H9 (cell line): ENCODE measurements around the gene ART3. TPM values are rescaled to one million over a fixed set of nuclear protein-coding genes. Genes with fewer than 3 reads are reported as not detected.

Experiments used
- DNase-seq: peaks from one replicate; pipeline ENCODE4 v3.0.0-alpha.2; 2017
- H2AFZ ChIP-seq: one replicate; pipeline ENCODE4 v1.6.1; 2013; ENCODE audit warnings: mild to moderate bottlenecking, low read length, control low read depth, moderate library complexity
- H2AK5ac ChIP-seq: 2 replicates; pipeline ENCODE4 v1.6.1; 2013; ENCODE audit warnings: low read length, control low read depth, mixed read lengths; ENCODE audit not compliant: insufficient read length
- H2BK120ac ChIP-seq: one replicate; pipeline ENCODE4 v1.6.1; 2013; ENCODE audit warnings: low read depth, mild to moderate bottlenecking, low read length, control low read depth, inconsistent platforms; ENCODE audit not compliant: poor library complexity, severe bottlenecking
- H2BK12ac ChIP-seq: 2 replicates; pipeline ENCODE4 v1.6.1; 2013; ENCODE audit warnings: low read length, control low read depth, mixed read lengths, low read depth; ENCODE audit not compliant: insufficient read length
- H2BK15ac ChIP-seq: 2 replicates; pipeline ENCODE4 v1.6.1; 2013; ENCODE audit warnings: low read depth, low read length, control low read depth
- H2BK20ac ChIP-seq: one replicate; pipeline ENCODE4 v1.6.1; 2013; ENCODE audit warnings: low read depth, mild to moderate bottlenecking, low read length, control low read depth, inconsistent platforms; ENCODE audit not compliant: poor library complexity, severe bottlenecking
- H2BK5ac ChIP-seq: 2 replicates; pipeline ENCODE4 v1.6.1; 2013; ENCODE audit warnings: low read length, control low read depth, mixed read lengths; ENCODE audit not compliant: insufficient read length
- H3K14ac ChIP-seq: 2 replicates; pipeline ENCODE4 v1.6.1; 2013; ENCODE audit warnings: low read length, control low read depth; ENCODE audit not compliant: insufficient read depth
- H3K18ac ChIP-seq: 2 replicates; pipeline ENCODE4 v1.6.1; 2013; ENCODE audit warnings: low read depth, mild to moderate bottlenecking, mixed read lengths, low read length, control low read depth; ENCODE audit not compliant: insufficient read length
- H3K23ac ChIP-seq: 2 replicates; pipeline ENCODE4 v1.6.1; 2013; ENCODE audit warnings: low read length, control low read depth, mixed read lengths, low read depth; ENCODE audit not compliant: insufficient read length
- H3K23me2 ChIP-seq: 2 replicates; pipeline ENCODE4 v1.6.1; 2013; ENCODE audit warnings: low read depth, mild to moderate bottlenecking, mixed read lengths, low read length, control low read depth; ENCODE audit not compliant: insufficient read length, poor library complexity, severe bottlenecking
- H3K27ac ChIP-seq: 2 replicates; pipeline ENCODE4 v1.5.1; 2013; ENCODE audit warnings: low read length, control low read depth, mixed read lengths, low read depth; ENCODE audit not compliant: insufficient read length
- H3K27me3 ChIP-seq: 2 replicates; pipeline ENCODE4 v1.6.1; 2013; ENCODE audit warnings: low read length, control low read depth, inconsistent platforms; ENCODE audit not compliant: insufficient read depth
- H3K4ac ChIP-seq: 2 replicates; pipeline ENCODE4 v1.6.1; 2013; ENCODE audit warnings: low read depth, mild to moderate bottlenecking, control low read depth, inconsistent platforms, low read length, moderate library complexity
- H3K4me1 ChIP-seq: 2 replicates; pipeline ENCODE4 v1.6.1; 2013; ENCODE audit warnings: low read length, control low read depth, inconsistent platforms; ENCODE audit not compliant: insufficient read depth
- H3K4me2 ChIP-seq: 2 replicates; pipeline ENCODE4 v1.6.1; 2013; ENCODE audit warnings: low read length, control low read depth, mixed read lengths; ENCODE audit not compliant: insufficient read length, insufficient read depth
- H3K56ac ChIP-seq: 2 replicates; pipeline ENCODE4 v1.6.1; 2013; ENCODE audit warnings: low read depth, mild to moderate bottlenecking, mixed read lengths, low read length, control low read depth; ENCODE audit not compliant: insufficient read length
- H3K79me1 ChIP-seq: 2 replicates; pipeline ENCODE4 v1.6.1; 2013; ENCODE audit warnings: low read depth, mild to moderate bottlenecking, moderate library complexity, low read length, control low read depth, inconsistent platforms; ENCODE audit not compliant: insufficient read depth, poor library complexity, severe bottlenecking
- H3K79me2 ChIP-seq: 2 replicates; pipeline ENCODE4 v1.6.1; 2013; ENCODE audit warnings: low read length, control low read depth, inconsistent platforms; ENCODE audit not compliant: insufficient read depth
- H3K9ac ChIP-seq: 2 replicates; pipeline ENCODE4 v1.6.1; 2013; ENCODE audit warnings: low read length, control low read depth, mixed read lengths; ENCODE audit not compliant: insufficient read length; ENCODE audit errors: extremely low read depth
- H3K9me3 ChIP-seq: one replicate; pipeline ENCODE4 v1.6.1; 2013; ENCODE audit warnings: low read depth, low read length, inconsistent platforms; ENCODE audit not compliant: control insufficient read depth
- H3T11ph ChIP-seq: one replicate; pipeline ENCODE4 v1.6.1; 2013; ENCODE audit warnings: mild to moderate bottlenecking, low read length, control low read depth, inconsistent platforms
- H4K20me1 ChIP-seq: one replicate; pipeline ENCODE4 v1.6.1; 2013; ENCODE audit not compliant: control insufficient read depth, insufficient read length, insufficient read depth
- H4K5ac ChIP-seq: 2 replicates; pipeline ENCODE4 v1.6.1; 2013; ENCODE audit warnings: low read depth, mild to moderate bottlenecking, mixed read lengths, low read length, control low read depth; ENCODE audit not compliant: insufficient read length
- H4K8ac ChIP-seq: replicated peaks from 2 replicates; pipeline ENCODE4 v1.6.1; 2013; ENCODE audit warnings: low read length, control low read depth, mixed read lengths, low read depth; ENCODE audit not compliant: insufficient read length
- H4K91ac ChIP-seq: 2 replicates; pipeline ENCODE4 v1.6.1; 2013; ENCODE audit warnings: low read depth, mild to moderate bottlenecking, moderate library complexity, mixed read lengths, low read length, control low read depth; ENCODE audit not compliant: insufficient read length
- H3K27ac Mint-ChIP-seq, 3 experiments: 2 replicates in 2 of 3; 3 replicates in 1 of 3; pipeline ENCODE4 v1.8.0; 2020 to 2021; ENCODE audit warnings: mixed read lengths in 3 of 3, mild to moderate bottlenecking in 1 of 3, moderate library complexity in 1 of 3
- H3K27me3 Mint-ChIP-seq: 2 replicates; pipeline ENCODE4 v1.8.0; 2021; ENCODE audit warnings: low read depth, mild to moderate bottlenecking, moderate library complexity, mixed read lengths
- H3K36me3 Mint-ChIP-seq, 3 experiments: 2 replicates in 2 of 3; 3 replicates in 1 of 3; pipeline ENCODE4 v1.8.0; 2020 to 2021; ENCODE audit warnings: low read depth in 3 of 3, mixed read lengths in 3 of 3; ENCODE audit not compliant: insufficient read depth in 1 of 3
- H3K4me1 Mint-ChIP-seq, 2 experiments: 2 replicates each; pipeline ENCODE4 v1.8.0; 2020; ENCODE audit warnings: mixed read lengths in 2 of 2
- H3K4me3 Mint-ChIP-seq, 2 experiments: 2 replicates in 1 of 2; 3 replicates in 1 of 2; pipeline ENCODE4 v1.8.0; 2020 to 2021; ENCODE audit warnings: mild to moderate bottlenecking in 2 of 2, mixed read lengths in 2 of 2, moderate library complexity in 1 of 2
- H3K9me3 Mint-ChIP-seq, 2 experiments: 2 replicates in 1 of 2; 3 replicates in 1 of 2; pipeline ENCODE4 v1.8.0; 2020; ENCODE audit warnings: mild to moderate bottlenecking in 2 of 2, mixed read lengths in 2 of 2, moderate library complexity in 1 of 2
- WGBS: extraction: QIAGEN DNeasy Blood & Tissue Kit; methylation state at CpG from one replicate; pipeline ENCODE4 v1.1.7; 2013; ENCODE audit warnings: missing lambda C conversion rate, low lambda C conversion rate, mixed read lengths; ENCODE audit not compliant: insufficient read length; ENCODE audit errors: extremely low coverage; 5-methylcytosine and 5-hydroxymethylcytosine counted together
- total RNA-seq: library from RNA; stranded (reverse); gene quantifications from 2 replicates; pipeline ENCODE4 v1.2.1, GENCODE V29; 2021
- TF ChIP-seq, protein P1 (sequence below): fragments of 200-600 bp; sonication (generic); conservative IDR thresholded peaks from 3 replicates; pipeline ENCODE4 v1.8.0; 2021; ENCODE audit warnings: antibody characterized with exemption, mild to moderate bottlenecking

Gene ART3
- total RNA-seq, 1 experiment from 2014 or later: 0.74 TPM

DNA sequence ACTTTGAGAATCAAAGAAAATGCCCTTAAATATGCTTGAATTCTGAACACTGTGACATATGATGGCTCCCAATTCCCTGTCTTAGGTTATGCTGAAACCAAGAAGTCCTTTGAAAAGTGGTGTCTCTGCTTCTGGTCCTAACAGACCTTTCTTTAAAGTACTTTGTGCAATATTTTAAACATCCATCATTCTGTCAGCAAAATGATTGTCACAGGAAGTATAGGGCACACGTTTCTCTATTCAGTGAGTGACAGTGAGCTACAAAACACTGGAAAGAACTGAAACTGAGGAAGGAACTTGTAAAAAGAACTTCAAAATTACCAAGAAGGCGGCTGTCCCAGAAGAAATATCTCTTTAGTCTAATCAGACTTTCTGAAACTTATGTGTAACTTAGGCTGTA is 85.8 kb downstream of the ART3 start:
- no peak overlapping the region for H2BK120ac ChIP-seq
- Mint-ChIP-seq H3K36me3 (peaks cover 6 to 31% (median 9%) of the 10 kb centered on the region in 3 experiments; a peak in 5 of 7 replicates), H3K27ac (no peak overlapping the region), H3K27me3 (no peaks in the 10 kb centered on the region), H3K4me3 (no peak overlapping the region), H3K9me3 (no peaks in the 10 kb centered on the region), H3K4me1 (no peaks in the 10 kb centered on the region)
- no peaks in the 10 kb centered on the region for H4K20me1 ChIP-seq
- H3K27ac ChIP-seq: no peak overlapping the region
- no peak overlapping the region for H3K18ac ChIP-seq
- no peak overlapping the region for H2BK5ac ChIP-seq
- no peak overlapping the region for H4K91ac ChIP-seq
- H3K23ac ChIP-seq: no peak overlapping the region
- TF ChIP-seq, protein P1, sequence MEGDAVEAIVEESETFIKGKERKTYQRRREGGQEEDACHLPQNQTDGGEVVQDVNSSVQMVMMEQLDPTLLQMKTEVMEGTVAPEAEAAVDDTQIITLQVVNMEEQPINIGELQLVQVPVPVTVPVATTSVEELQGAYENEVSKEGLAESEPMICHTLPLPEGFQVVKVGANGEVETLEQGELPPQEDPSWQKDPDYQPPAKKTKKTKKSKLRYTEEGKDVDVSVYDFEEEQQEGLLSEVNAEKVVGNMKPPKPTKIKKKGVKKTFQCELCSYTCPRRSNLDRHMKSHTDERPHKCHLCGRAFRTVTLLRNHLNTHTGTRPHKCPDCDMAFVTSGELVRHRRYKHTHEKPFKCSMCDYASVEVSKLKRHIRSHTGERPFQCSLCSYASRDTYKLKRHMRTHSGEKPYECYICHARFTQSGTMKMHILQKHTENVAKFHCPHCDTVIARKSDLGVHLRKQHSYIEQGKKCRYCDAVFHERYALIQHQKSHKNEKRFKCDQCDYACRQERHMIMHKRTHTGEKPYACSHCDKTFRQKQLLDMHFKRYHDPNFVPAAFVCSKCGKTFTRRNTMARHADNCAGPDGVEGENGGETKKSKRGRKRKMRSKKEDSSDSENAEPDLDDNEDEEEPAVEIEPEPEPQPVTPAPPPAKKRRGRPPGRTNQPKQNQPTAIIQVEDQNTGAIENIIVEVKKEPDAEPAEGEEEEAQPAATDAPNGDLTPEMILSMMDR: no peak
- no peak overlapping the region for H2BK20ac ChIP-seq
- no peak overlapping the region for H3K4me2 ChIP-seq
- H2BK15ac ChIP-seq: no peak overlapping the region
- H3K27me3 ChIP-seq: no peaks in the 10 kb centered on the region
- H3K4ac ChIP-seq: no peak overlapping the region
- no peaks in the 10 kb centered on the region for H3K4me1 ChIP-seq
- no peak overlapping the region for H3T11ph ChIP-seq
- no peak overlapping the region for H2AFZ ChIP-seq
- DNase-seq: no peak
- H3K23me2 ChIP-seq: no peaks in the 10 kb centered on the region
- no peak overlapping the region for H2BK12ac ChIP-seq
- no peaks in the 10 kb centered on the region for H3K79me1 ChIP-seq
- no peak overlapping the region for H3K9ac ChIP-seq
- no peaks in the 10 kb centered on the region for H3K9me3 ChIP-seq
- WGBS: no CpG with 5 or more reads among the region's 2 CpGs
- H3K79me2 ChIP-seq: no peaks in the 10 kb centered on the region
- no peak overlapping the region for H4K5ac ChIP-seq
- H4K8ac ChIP-seq: no peak overlapping the region
- H3K56ac ChIP-seq: no peak overlapping the region
- no peak overlapping the region for H2AK5ac ChIP-seq
- no peak overlapping the region for H3K14ac ChIP-seq

Other genes starting within 250 kb of the ART3 start
- not detected in 2 replicates for gene PPEF2, start 172.3 kb upstream of the ART3 start, total RNA-seq
- 2.7 and 3.2 TPM in 2 replicates for gene NAAA, start 133.7 kb upstream of the ART3 start, total RNA-seq
- gene SDAD1, start 83.8 kb upstream of the ART3 start, total RNA-seq: 79.3 and 80.6 TPM in 2 replicates
- not detected in 2 replicates for gene CXCL9, start 67.2 kb upstream of the ART3 start, total RNA-seq
- not detected in 2 replicates for gene CXCL10, start 51.2 kb upstream of the ART3 start, total RNA-seq
- not detected in 2 replicates for gene CXCL11, start 38.6 kb upstream of the ART3 start, total RNA-seq
- gene NUP54, start 73.7 kb downstream of the ART3 start, total RNA-seq: 128 and 129 TPM in 2 replicates
- gene SCARB2, start 139.1 kb downstream of the ART3 start, total RNA-seq: 35.4 and 36.4 TPM in 2 replicates
- gene FAM47E, start 177.0 kb downstream of the ART3 start, total RNA-seq: 1.0 and 2.0 TPM in 2 replicates
- gene STBD1, start 232.0 kb downstream of the ART3 start, total RNA-seq: 1.1 TPM in 2 replicates